Endothelial cell of umbilical vein (primary cell): ENCODE results near the gene RETREG3. TPM values are rescaled to one million over a fixed set of nuclear protein-coding genes. Genes with fewer than 3 reads are reported as not detected.
"Not testable (repeated sequence)": the region's sequence is repeated elsewhere in the genome, so short reads cannot be mapped to it uniquely, and the experiment has no call there.

Experiments
- BruUV-seq: library from RNA; stranded (reverse); fragments of 400-500 nt; replicated peaks from 2 replicates; lab custom pipeline; 2021; lab: Mats Ljungman, UMichigan
- CTCF ChIA-PET: fragments of 300-600, 350-600 bp; sonication (Branson Sonifier 250); formaldehyde crosslinking; loops from one replicate; lab custom pipeline; 2021; ENCODE audit warnings: antibody characterized with exemption, inconsistent platforms; lab: Charles Lee
- POLR2A ChIA-PET: fragments of 300-600, 350-600 bp; sonication (Branson Sonifier 250); formaldehyde crosslinking; loops from one replicate; lab custom pipeline; 2021; ENCODE audit warnings: antibody characterized with exemption, inconsistent platforms; lab: Charles Lee
- DNase-seq: peaks from one replicate; pipeline ENCODE4 v3.0.0-alpha.2; 2011; ENCODE audit warnings: low read depth, low spot score
- FAIRE-seq: peaks from 2 replicates; lab custom pipeline; 2011; peaks lifted over from hg19 to GRCh38; lab: Jason Lieb, UNC
- H2AFZ ChIP-seq: 2 replicates; pipeline ENCODE4 v1.6.0; 2012; ENCODE audit warnings: low read depth, low read length, control low read depth, inconsistent platforms
- H3K27ac ChIP-seq: 2 replicates; pipeline ENCODE4 v1.5.1; 2011; ENCODE audit warnings: low read depth, mild to moderate bottlenecking, control low read depth, low read length, moderate library complexity; ENCODE audit not compliant: insufficient read depth
- H3K27me3 ChIP-seq, 2 experiments: 2 replicates each; pipeline versions ENCODE4 v1.6.0 to v1.6.1; 2011; ENCODE audit warnings: low read length in 2 of 2, mixed read lengths in 1 of 2; ENCODE audit not compliant: control insufficient read depth in 2 of 2, insufficient read depth in 2 of 2
- H3K36me3 ChIP-seq, 2 experiments: 2 replicates in 1 of 2; 3 replicates in 1 of 2; pipeline ENCODE4 v1.5.1; 2011; ENCODE audit warnings: low read length in 2 of 2, mild to moderate bottlenecking in 1 of 2, moderate library complexity in 1 of 2; ENCODE audit not compliant: control insufficient read depth in 2 of 2, insufficient read depth in 2 of 2; ENCODE audit errors: extremely low read depth in 1 of 2
- H3K4me1 ChIP-seq: 3 replicates; pipeline ENCODE4 v1.5.1; 2011; ENCODE audit warnings: mild to moderate bottlenecking, low read length; ENCODE audit not compliant: control insufficient read depth, insufficient read depth; ENCODE audit errors: extremely low read depth
- H3K4me2 ChIP-seq: 2 replicates; pipeline ENCODE4 v1.6.1; 2011; ENCODE audit warnings: low read length, control low read depth, mixed read lengths; ENCODE audit not compliant: insufficient read depth
- H3K4me3 ChIP-seq, 3 experiments: fragments of 200-600 bp in 1 of 3; sonication (generic), shearing (Covaris generic) in 1 of 3; replicated peaks in 1 of 3; 2 replicates each; pipeline ENCODE4 v1.5.1; 2011 to 2016; ENCODE audit warnings: control low read depth in 3 of 3, low read length in 3 of 3, mild to moderate bottlenecking in 2 of 3, inconsistent platforms in 1 of 3, low read depth in 1 of 3, moderate library complexity in 1 of 3; ENCODE audit not compliant: insufficient read depth in 1 of 3
- H3K79me2 ChIP-seq: 2 replicates; pipeline ENCODE4 v1.6.0; 2012; ENCODE audit warnings: low read length, inconsistent platforms; ENCODE audit not compliant: control insufficient read depth, insufficient read depth
- H3K9ac ChIP-seq: replicated peaks from 2 replicates; pipeline ENCODE3; 2011; ENCODE audit warnings: low read length, control low read depth; ENCODE audit not compliant: insufficient read depth; ENCODE audit errors: extremely low read depth
- H3K9me1 ChIP-seq: replicated peaks from 3 replicates; pipeline ENCODE4 v1.6.0; 2011; ENCODE audit warnings: mild to moderate bottlenecking, low read length; ENCODE audit not compliant: control insufficient read depth, insufficient read depth; ENCODE audit errors: extremely low read depth
- H3K9me3 ChIP-seq: replicated peaks from 2 replicates; pipeline ENCODE4 v1.5.1; 2012; ENCODE audit warnings: low read length, inconsistent platforms; ENCODE audit not compliant: control insufficient read depth, insufficient read depth
- H4K20me1 ChIP-seq: replicated peaks from 2 replicates; pipeline ENCODE3; 2011; ENCODE audit warnings: mild to moderate bottlenecking, low read length; ENCODE audit not compliant: control insufficient read depth, insufficient read depth; ENCODE audit errors: extremely low read depth
- CTCF ChIP-seq, 2 donors: IDR thresholded peaks; 1 replicate in 1 of 2; 2 replicates in 1 of 2; pipeline ENCODE4 v1.5.1; 2011; ENCODE audit warnings: low read length in 2 of 2, mild to moderate bottlenecking in 2 of 2, moderate library complexity in 2 of 2, control low read depth in 1 of 2, inconsistent platforms in 1 of 2, low read depth in 1 of 2; ENCODE audit not compliant: insufficient read depth in 1 of 2; ENCODE audit errors: extremely low read depth in 1 of 2
- FOS ChIP-seq: IDR thresholded peaks from 2 replicates; pipeline ENCODE4 v1.6.1; 2011; ENCODE audit warnings: mild to moderate bottlenecking, low read length, moderate library complexity, borderline replicate concordance; ENCODE audit not compliant: insufficient read depth
- JUN ChIP-seq: IDR thresholded peaks from 2 replicates; pipeline ENCODE4 v1.6.1; 2011; ENCODE audit warnings: borderline replicate concordance, low read depth; ENCODE audit not compliant: insufficient read length, insufficient read depth
- POLR2A ChIP-seq: IDR thresholded peaks from 2 replicates; pipeline ENCODE4 v1.6.1; 2012; ENCODE audit warnings: low read depth, mild to moderate bottlenecking, control low read depth, low read length
- POLR2AphosphoS5 ChIP-seq: IDR thresholded peaks from 2 replicates; pipeline ENCODE4 v1.6.1; 2012; ENCODE audit warnings: low read depth, mild to moderate bottlenecking, control low read depth, low read length, moderate library complexity; ENCODE audit not compliant: insufficient read depth
- dilution Hi-C: fragments of 300-500 bp; cut with MboI; formaldehyde crosslinking; loops from one replicate; pipeline ENCODE4 v1.15.0; 2019; ENCODE audit warnings: low sequenced_read_pairs; ENCODE audit not compliant: extremely low pct_ligation_motif_present
- intact Hi-C: fragments of 100-400 bp; cut with micrococcal nuclease; formaldehyde crosslinking; loops from one replicate; pipeline ENCODE4 v1.10.0; 2022
- polyA plus RNA-seq, 4 experiments: library from polyadenylated mRNA; depleted of rRNA in 3 of 4; stranded (reverse) in 3 of 4; unstranded in 1 of 4; fragments of >200 nt; gene quantifications; 2 replicates each; pipeline versions ENCODE4 v1.2.1 to v1.2.3, GENCODE V29; 2011 to 2012; ENCODE audit warnings: missing spikeins in 1 of 4
- total RNA-seq: library from RNA; stranded (reverse); gene quantifications from 2 replicates; pipeline ENCODE4 v1.2.3, GENCODE V29; 2021

The RETREG3 gene
- total and polyA plus RNA-seq, 2 donors (not counting 3 experiments of a cell fraction or from before 2014, with no cell fraction given): 36.2 to 53.4 TPM

- intact Hi-C loops: no loop called here
- Histone ChIP-seq H3K4me2 (peak overlapping the region; percentile 58), H3K9me1 (no peaks in the 10 kb centered on the region), H3K27ac (no peak overlapping the region), H2AFZ (no peak overlapping the region), H3K9me3 (no peaks in the 10 kb centered on the region), H3K36me3 (no peaks in the 10 kb centered on the region), H3K4me1 (peaks cover 14% of the 10 kb centered on the region), H4K20me1 (no peaks in the 10 kb centered on the region), H3K79me2 (peaks cover 17% of the 10 kb centered on the region), H3K9ac (no peak overlapping the region), H3K4me3 (no peak overlapping the region), H3K27me3 (no peaks in the 10 kb centered on the region)
- dilution Hi-C loops: no loop called here
- no TSS peak for BruUV-seq
- TF ChIP-seq JUN (no peak), FOS (no peak), CTCF (IDR thresholded peaks at IDR 0.05; ENCODE audit: extremely low read depth in 1 of 2, insufficient read depth in 1 of 2, low read depth in 1 of 2, low read length in 2 of 2) (no peak), POLR2AphosphoS5 (no peak), POLR2A (no peak)
- DNase-seq (no peak), FAIRE-seq (no peak)
- ChIA-PET CTCF (interaction anchor here (1.0 to 1.7 kb wide), 4 partner anchors 17 to 331 kb away, joined by 3 to 11 read pairs (median 4); partner anchors contain the start of genes NAGLU and PSMC3IP), POLR2A (no interaction called here)
These were observed 55.9 kb downstream of the RETREG3 start for GRCh38 chr17:42553161-42553818.

DNA sequence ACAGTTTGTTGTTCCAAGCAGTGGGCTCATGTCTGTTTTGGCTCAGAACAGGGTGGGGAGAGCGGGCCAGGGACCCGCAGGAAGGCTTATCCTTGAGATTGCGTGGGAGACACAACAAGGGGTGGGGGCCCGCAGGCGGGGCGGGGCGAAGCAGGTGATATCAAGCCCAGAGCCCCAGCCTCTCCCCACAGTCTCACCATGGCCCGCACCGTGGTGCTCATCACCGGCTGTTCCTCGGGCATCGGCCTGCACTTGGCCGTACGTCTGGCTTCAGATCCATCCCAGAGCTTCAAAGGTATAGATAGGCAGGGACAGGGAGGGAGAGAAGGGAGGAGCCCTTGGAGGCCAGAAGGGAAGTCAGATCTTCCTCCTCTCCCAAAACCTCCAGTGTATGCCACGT lies 56.4 kb downstream of the RETREG3 start, which contains the start of gene HSD17B1:
Gene HSD17B1, plus strand, starts transcription at position 188 of the 400 bp plus-strand sequence. Its CDS starts 11 bp downstream, at position 199.
- dilution Hi-C loops, H3K9ac ChIP-seq, H3K36me3 ChIP-seq, H4K20me1 ChIP-seq, FAIRE-seq, H3K9me1 ChIP-seq, H3K27me3 ChIP-seq, H3K9me3 ChIP-seq, intact Hi-C loops, DNase-seq, H3K4me3 ChIP-seq, CTCF ChIA-PET, BruUV-seq, H2AFZ ChIP-seq, POLR2A ChIA-PET: not testable (repeated sequence)
- Histone ChIP-seq H3K4me2 (peak within 1 kb of the TSS; percentile 58), H3K4me1 (peaks cover 14% of the 10 kb centered on the region), H3K79me2 (peaks cover 17% of the 10 kb centered on the region), H3K27ac (peak within 1 kb of the TSS; percentile 77)
